Fibroblast of the aortic adventitia (primary cell): ENCODE data around the gene MMP7. TPM values are rescaled to one million over a fixed set of nuclear protein-coding genes. Genes with fewer than 3 reads are reported as not detected.

ENCODE experiments used
- DNase-seq: peaks from one replicate; pipeline ENCODE4 v3.0.0-alpha.2; 2010; ENCODE audit warnings: low read depth
- H3K4me3 ChIP-seq: 2 replicates; pipeline ENCODE4 v1.5.1; 2011; ENCODE audit warnings: low read depth, mild to moderate bottlenecking, control low read depth, low read length, moderate library complexity
- CTCF ChIP-seq: IDR thresholded peaks from 2 replicates; pipeline ENCODE4 v1.5.1; 2011; ENCODE audit warnings: mild to moderate bottlenecking, low read length, control low read depth, inconsistent platforms; ENCODE audit not compliant: insufficient read depth
- total RNA-seq: library from RNA; depleted of rRNA; stranded (reverse); fragments of >200 nt; gene quantifications from 2 replicates; pipeline ENCODE4 v1.2.3, GENCODE V29; 2012; ENCODE audit warnings: low replicate concordance

The MMP7 gene
- total RNA-seq, 1 donor, result not detected

GRCh38 chr11:102479733-102480132 lies 50.8 kb downstream of the MMP7 start:
- no peak for TF ChIP-seq CTCF
- H3K4me3 ChIP-seq, result no peak overlapping the region
- DNase-seq, result no peak

GRCh38 chr11:102478673-102479299 lies 51.8 kb downstream of the MMP7 start:
- DNase-seq, result no peak
- TF ChIP-seq CTCF, result no peak
- H3K4me3 ChIP-seq, result no peak overlapping the region

- H3K4me3 ChIP-seq, result no peak overlapping the region
- no peak for DNase-seq
- no peak for TF ChIP-seq CTCF
Observed at GRCh38 chr11:102476812-102477211, 53.7 kb downstream of the MMP7 start.

- peak; percentile 73 for DNase-seq
- no peak for TF ChIP-seq CTCF
Observed at GRCh38 chr11:102476069-102476468, 54.5 kb downstream of the MMP7 start.

GRCh38 chr11:102473543-102473942 lies 57.0 kb downstream of the MMP7 start:
- DNase-seq, result no peak
- no peak overlapping the region for H3K4me3 ChIP-seq
- no peak for TF ChIP-seq CTCF

More at GRCh38 chr11:102476069-102476468, 54.5 kb downstream of the MMP7 start:
- no peak overlapping the region for H3K4me3 ChIP-seq

GRCh38 chr11:102472127-102472526 lies 58.4 kb downstream of the MMP7 start:
- TF ChIP-seq CTCF, result no peak
- no peak for DNase-seq
- H3K4me3 ChIP-seq, result no peak overlapping the region

- no peak for DNase-seq
- TF ChIP-seq CTCF, result no peak
- H3K4me3 ChIP-seq, result no peak overlapping the region
Observed at GRCh38 chr11:102471474-102471873, 59.1 kb downstream of the MMP7 start.
